ENCODE measurements around the gene CRCP. TPM values are rescaled to one million over a fixed set of nuclear protein-coding genes. Genes with fewer than 3 reads are reported as not detected.

CRCP gene
- total and polyA plus RNA-seq, 2 of the 13 experiments (the other 11 are each of a cell fraction or from before 2014, with no cell fraction given): 22.7 to 31.0 TPM

DNA sequence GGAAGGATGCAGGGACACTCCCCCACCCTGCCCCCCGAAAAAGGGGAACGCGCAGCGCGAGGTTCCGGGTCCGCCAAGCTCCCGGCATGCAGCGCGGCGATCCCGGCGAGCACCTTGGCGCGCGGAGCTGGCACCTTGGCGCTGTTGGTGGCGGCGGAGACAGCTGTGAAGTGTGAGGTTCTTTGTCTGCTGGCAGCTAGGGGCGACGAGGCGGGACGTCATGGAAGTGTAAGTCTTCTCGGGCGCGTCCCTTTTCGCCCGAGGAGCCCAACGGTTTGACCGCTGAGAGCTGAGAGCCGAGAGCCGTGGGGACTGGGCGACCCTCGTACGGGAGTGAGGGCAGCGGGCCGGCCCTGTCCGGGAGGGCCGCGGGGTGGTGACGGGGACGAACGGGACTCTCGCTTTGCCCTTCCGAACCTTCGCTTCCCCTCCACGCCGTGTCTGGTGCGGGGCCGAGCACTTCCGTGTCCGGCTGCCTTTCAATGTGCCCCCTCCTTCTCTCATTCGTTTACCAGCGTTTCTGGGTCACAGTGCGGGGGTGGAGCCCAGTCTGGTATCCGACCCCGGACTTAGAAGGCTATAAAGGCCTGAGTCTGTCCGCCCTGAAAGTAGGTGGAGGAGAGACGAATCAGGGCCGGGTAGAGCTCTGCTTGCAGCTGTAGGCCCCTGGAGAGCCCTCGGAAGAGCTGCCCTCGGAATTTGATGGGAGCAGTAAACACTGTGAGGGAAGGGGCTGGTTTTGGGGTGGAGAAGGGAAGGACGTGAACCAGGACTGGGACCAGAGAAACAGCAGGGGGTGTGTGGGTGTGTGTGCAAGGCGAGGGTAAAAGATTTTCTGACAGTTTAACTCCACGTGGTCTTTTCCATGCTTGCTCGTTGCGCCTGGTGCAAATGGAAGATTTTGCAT is at the start of gene CRCP (continued):
- TF ChIP-seq ETV5 (CRISPR knock-in tag; IDR thresholded peaks at IDR 0.05; ENCODE audit: borderline replicate concordance) (no peak), MEF2D (CRISPR knock-in tag; IDR thresholded peaks at IDR 0.05) (peak; percentile 78; the same call in 1 of the 2 replicates), ZFP82 (CRISPR knock-in tag; IDR thresholded peaks at IDR 0.05; ENCODE audit: borderline replicate concordance) (no peak), ISL2 (CRISPR knock-in tag; IDR thresholded peaks at IDR 0.05) (no peak; the same call in 1 of the 2 replicates), CBX2 (IDR thresholded peaks at IDR 0.05; ENCODE audit: low read depth, low read length) (no peak), CBX2 (CRISPR knock-in tag; IDR thresholded peaks at IDR 0.05; ENCODE audit: low read depth) (no peak), ZKSCAN8 (CRISPR knock-in tag; IDR thresholded peaks at IDR 0.05; ENCODE audit: borderline replicate concordance) (no peak), NR1H2 (CRISPR knock-in tag; IDR thresholded peaks at IDR 0.05; ENCODE audit: borderline replicate concordance, low read depth) (no peak), GFI1 (CRISPR knock-in tag; IDR thresholded peaks at IDR 0.05; ENCODE audit: borderline replicate concordance) (peak; percentile 50; the same call in 1 of the 2 replicates), SMARCE1 (IDR thresholded peaks at IDR 0.05; ENCODE audit: borderline replicate concordance) (no peak), ZMYM3 (CRISPR knock-in tag; IDR thresholded peaks at IDR 0.05) (peak; percentile 41; the same call in 1 of the 2 replicates), REXO4 (CRISPR knock-in tag; IDR thresholded peaks at IDR 0.05; ENCODE audit: borderline replicate concordance) (peak; percentile 60; the same call in 1 of the 2 replicates), KAT2B (IDR thresholded peaks at IDR 0.05; ENCODE audit: borderline replicate concordance, low read depth, low read length) (no peak), ARHGAP35 (CRISPR knock-in tag; IDR thresholded peaks at IDR 0.05; ENCODE audit: borderline replicate concordance) (peak; percentile 46; the same call in 1 of the 2 replicates), ZNF44 (CRISPR knock-in tag; IDR thresholded peaks at IDR 0.05) (no peak), RORA (CRISPR knock-in tag; IDR thresholded peaks at IDR 0.05) (no peak), ZNF24 (IDR thresholded peaks at IDR 0.05) (no peak; the same call in 1 of the 2 replicates), SKI (IDR thresholded peaks at IDR 0.05; ENCODE audit: partially characterized antibody) (peak; percentile 61), HMG20B (CRISPR knock-in tag; conservative IDR thresholded peaks at IDR 0.05) (no peak), ADNP (CRISPR knock-in tag; IDR thresholded peaks at IDR 0.05) (no peak), ZSCAN25 (CRISPR knock-in tag; IDR thresholded peaks at IDR 0.05) (no peak)
- TF ChIP-seq, protein P1, sequence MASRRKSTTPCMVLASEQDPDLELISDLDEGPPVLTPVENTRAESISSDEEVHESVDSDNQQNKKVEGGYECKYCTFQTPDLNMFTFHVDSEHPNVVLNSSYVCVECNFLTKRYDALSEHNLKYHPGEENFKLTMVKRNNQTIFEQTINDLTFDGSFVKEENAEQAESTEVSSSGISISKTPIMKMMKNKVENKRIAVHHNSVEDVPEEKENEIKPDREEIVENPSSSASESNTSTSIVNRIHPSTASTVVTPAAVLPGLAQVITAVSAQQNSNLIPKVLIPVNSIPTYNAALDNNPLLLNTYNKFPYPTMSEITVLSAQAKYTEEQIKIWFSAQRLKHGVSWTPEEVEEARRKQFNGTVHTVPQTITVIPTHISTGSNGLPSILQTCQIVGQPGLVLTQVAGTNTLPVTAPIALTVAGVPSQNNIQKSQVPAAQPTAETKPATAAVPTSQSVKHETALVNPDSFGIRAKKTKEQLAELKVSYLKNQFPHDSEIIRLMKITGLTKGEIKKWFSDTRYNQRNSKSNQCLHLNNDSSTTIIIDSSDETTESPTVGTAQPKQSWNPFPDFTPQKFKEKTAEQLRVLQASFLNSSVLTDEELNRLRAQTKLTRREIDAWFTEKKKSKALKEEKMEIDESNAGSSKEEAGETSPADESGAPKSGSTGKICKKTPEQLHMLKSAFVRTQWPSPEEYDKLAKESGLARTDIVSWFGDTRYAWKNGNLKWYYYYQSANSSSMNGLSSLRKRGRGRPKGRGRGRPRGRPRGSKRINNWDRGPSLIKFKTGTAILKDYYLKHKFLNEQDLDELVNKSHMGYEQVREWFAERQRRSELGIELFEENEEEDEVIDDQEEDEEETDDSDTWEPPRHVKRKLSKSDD (CRISPR knock-in tag; IDR thresholded peaks at IDR 0.05; ENCODE audit: low read depth): no peak; the same call in 1 of the 2 replicates
- TF ChIP-seq, protein P2, sequence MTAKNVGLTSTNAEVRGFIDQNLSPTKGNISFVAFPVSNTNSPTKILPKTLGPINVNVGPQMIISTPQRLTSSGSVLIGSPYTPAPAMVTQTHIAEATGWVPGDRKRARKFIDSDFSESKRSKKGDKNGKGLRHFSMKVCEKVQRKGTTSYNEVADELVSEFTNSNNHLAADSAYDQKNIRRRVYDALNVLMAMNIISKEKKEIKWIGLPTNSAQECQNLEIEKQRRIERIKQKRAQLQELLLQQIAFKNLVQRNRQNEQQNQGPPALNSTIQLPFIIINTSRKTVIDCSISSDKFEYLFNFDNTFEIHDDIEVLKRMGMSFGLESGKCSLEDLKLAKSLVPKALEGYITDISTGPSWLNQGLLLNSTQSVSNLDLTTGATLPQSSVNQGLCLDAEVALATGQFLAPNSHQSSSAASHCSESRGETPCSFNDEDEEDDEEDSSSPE (CRISPR knock-in tag; IDR thresholded peaks at IDR 0.05): peak; percentile 85
- TF ChIP-seq, protein P3, sequence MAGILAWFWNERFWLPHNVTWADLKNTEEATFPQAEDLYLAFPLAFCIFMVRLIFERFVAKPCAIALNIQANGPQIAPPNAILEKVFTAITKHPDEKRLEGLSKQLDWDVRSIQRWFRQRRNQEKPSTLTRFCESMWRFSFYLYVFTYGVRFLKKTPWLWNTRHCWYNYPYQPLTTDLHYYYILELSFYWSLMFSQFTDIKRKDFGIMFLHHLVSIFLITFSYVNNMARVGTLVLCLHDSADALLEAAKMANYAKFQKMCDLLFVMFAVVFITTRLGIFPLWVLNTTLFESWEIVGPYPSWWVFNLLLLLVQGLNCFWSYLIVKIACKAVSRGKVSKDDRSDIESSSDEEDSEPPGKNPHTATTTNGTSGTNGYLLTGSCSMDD (CRISPR knock-in tag; IDR thresholded peaks at IDR 0.05): no peak

Measured in HepG2 (cell line).